PC-3 (cell line): Measurements from ENCODE around the gene MLYCD. TPM values are rescaled to one million over a fixed set of nuclear protein-coding genes. Genes with fewer than 3 reads are reported as not detected.

Experiments used
- ATAC-seq: fragments of 200-7000 bp; cut with Tn5 transposase; 2 replicates; pipeline ENCODE4 v1.9.1; 2020; ENCODE audit warnings: mild to moderate bottlenecking, moderate library complexity
- BruUV-seq: library from RNA; stranded (reverse); fragments of 400-500 nt; replicated peaks from 2 replicates; lab custom pipeline; 2021; lab: Mats Ljungman, UMichigan
- CTCF ChIA-PET: fragments of 300-600 bp; sonication (Branson Sonifier 250); formaldehyde crosslinking; loops from one replicate; lab custom pipeline; 2022; ENCODE audit warnings: antibody characterized with exemption; lab: Charles Lee
- POLR2A ChIA-PET: fragments of 300-600 bp; sonication (Branson Sonifier 250); formaldehyde crosslinking; loops from one replicate; lab custom pipeline; 2022; ENCODE audit warnings: antibody characterized with exemption; ENCODE audit not compliant: unreplicated experiment; lab: Charles Lee
- DNase-seq: peaks from one replicate; pipeline ENCODE4 v3.0.0-alpha.2; 2015
- H2AFZ ChIP-seq: fragments of 300-600 bp; sonication (generic); 2 replicates; pipeline ENCODE4 v1.6.0; 2016; ENCODE audit warnings: antibody characterized with exemption, low read length
- H3F3A ChIP-seq: fragments of 300-600 bp; sonication (generic); one replicate; pipeline ENCODE4 v1.6.0; 2017; ENCODE audit warnings: antibody characterized with exemption, low read length, control low read depth, mild to moderate bottlenecking; ENCODE audit not compliant: unreplicated experiment
- H3K27ac ChIP-seq: fragments of 300-600 bp; sonication (generic); 2 replicates; pipeline ENCODE4 v1.5.1; 2016; ENCODE audit warnings: mild to moderate bottlenecking, low read length
- H3K27me3 ChIP-seq: fragments of 300-600 bp; sonication (generic); 2 replicates; pipeline ENCODE4 v1.6.1; 2016; ENCODE audit warnings: low read length, mixed read lengths
- H3K36me3 ChIP-seq: fragments of 300-600 bp; sonication (generic); 2 replicates; pipeline ENCODE4 v1.6.1; 2016; ENCODE audit warnings: low read depth, mixed run types, low read length, mixed read lengths
- H3K4me1 ChIP-seq: fragments of 300-600 bp; sonication (generic); 2 replicates; pipeline ENCODE4 v1.5.1; 2016; ENCODE audit warnings: low read length; ENCODE audit not compliant: insufficient read depth
- H3K4me2 ChIP-seq: fragments of 300-600 bp; sonication (generic); 2 replicates; pipeline ENCODE4 v1.6.0; 2016; ENCODE audit warnings: low read length
- H3K4me3 ChIP-seq: fragments of 300-600 bp; sonication (generic); 2 replicates; pipeline ENCODE4 v1.5.1; 2016; ENCODE audit warnings: mild to moderate bottlenecking, low read length, mixed read lengths
- H3K79me2 ChIP-seq: fragments of 300-600 bp; sonication (generic); 2 replicates; pipeline ENCODE4 v1.6.1; 2017; ENCODE audit warnings: low read length, mixed read lengths
- H3K9ac ChIP-seq: fragments of 300-600 bp; sonication (generic); 2 replicates; pipeline ENCODE4 v1.6.0; 2016; ENCODE audit warnings: mild to moderate bottlenecking, low read length
- H3K9me2 ChIP-seq: fragments of 300-600 bp; sonication (generic); replicated peaks from 2 replicates; pipeline ENCODE4 v1.6.1; 2016; ENCODE audit warnings: mixed run types, low read length, mixed read lengths
- H3K9me3 ChIP-seq: fragments of 300-600 bp; sonication (generic); 2 replicates; pipeline ENCODE4 v1.6.1; 2016; ENCODE audit warnings: low read length, mixed read lengths
- H4K20me1 ChIP-seq: fragments of 300-600 bp; sonication (generic); 2 replicates; pipeline ENCODE4 v1.6.1; 2016; ENCODE audit warnings: low read length, mixed read lengths
- EZH2 ChIP-seq: fragments of 300-600 bp; sonication (generic); IDR thresholded peaks from one replicate; pipeline ENCODE4 v1.6.1; 2017; ENCODE audit warnings: antibody characterized with exemption, mild to moderate bottlenecking, low read length; ENCODE audit not compliant: unreplicated experiment
- EZH2phosphoT487 ChIP-seq: fragments of 300-600 bp; sonication (generic); IDR thresholded peaks from 2 replicates; pipeline ENCODE4 v1.6.1; 2018; ENCODE audit warnings: mild to moderate bottlenecking, antibody characterized with exemption, low read length, borderline replicate concordance
- intact Hi-C: fragments of 100-400 bp; cut with micrococcal nuclease; formaldehyde crosslinking; loops from 2 replicates; pipeline ENCODE4 v1.9.0; 2023
- total RNA-seq: library from RNA; depleted of rRNA; stranded (reverse); fragments of >200 nt; gene quantifications from 2 replicates; pipeline ENCODE4 v1.2.3, GENCODE V29; 2014
- TF ChIP-seq, protein P1 (sequence below): fragments of 300-600 bp; sonication (generic); conservative IDR thresholded peaks from 2 replicates; pipeline ENCODE4 v1.5.1; 2017; ENCODE audit warnings: antibody characterized with exemption, low read depth, mild to moderate bottlenecking, low read length

Gene MLYCD
- total RNA-seq, 1 experiment from 2014 or later, result 0.95 TPM

DNA sequence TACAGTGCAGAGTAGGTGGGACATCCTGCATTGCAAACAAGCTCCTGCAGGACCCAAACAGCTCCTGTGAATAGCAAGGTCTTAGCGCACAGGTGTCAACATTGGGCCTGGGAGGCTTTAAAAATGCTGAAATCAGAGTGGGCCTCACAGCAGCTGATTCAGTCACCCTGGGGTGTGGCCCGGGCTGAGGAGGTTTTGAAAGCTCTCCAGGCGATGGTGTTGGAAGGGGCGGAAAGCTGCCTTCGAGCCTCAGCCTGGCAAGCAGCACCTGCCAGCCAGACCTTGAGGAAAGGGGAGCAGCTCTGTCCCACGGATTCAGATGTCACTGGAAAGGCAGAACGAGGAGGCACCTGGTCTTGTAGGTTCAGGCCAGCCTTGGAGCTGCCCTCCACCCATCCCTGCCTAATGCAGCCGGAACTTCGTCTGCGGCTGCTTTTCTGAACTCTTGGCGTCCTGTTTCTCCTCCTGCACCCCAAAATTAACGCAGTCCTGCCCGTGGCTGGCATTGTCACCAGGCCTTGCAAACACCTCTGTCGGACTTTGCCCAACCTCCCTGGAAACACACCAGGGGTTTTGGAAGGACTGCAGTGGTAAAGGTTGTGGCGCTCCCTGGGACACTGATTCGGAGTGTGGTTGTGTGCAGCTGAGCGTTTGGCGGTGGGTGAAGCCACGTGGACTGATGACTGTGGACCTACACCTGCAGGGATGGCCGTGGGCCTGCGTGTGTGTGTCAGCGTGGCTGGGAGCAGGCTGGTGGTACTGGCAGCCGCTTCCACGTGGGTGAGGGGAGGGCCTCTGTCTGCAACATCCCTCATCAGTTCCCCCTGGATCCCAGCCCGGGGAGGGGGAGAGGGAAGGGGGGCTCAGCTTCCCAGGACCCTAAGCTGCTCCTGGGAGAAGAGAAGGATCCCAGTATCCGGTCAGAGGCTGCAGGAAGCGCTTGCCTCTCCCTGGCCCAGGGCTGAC lies 72.5 kb downstream of the MLYCD start:
- no peaks in the 10 kb centered on the region for H3K4me1 ChIP-seq
- H3K27ac ChIP-seq, result no peak overlapping the region
- CTCF ChIA-PET, result no interaction called here
- BruUV-seq, result no TSS peak
- H3K9me3 ChIP-seq, result no peaks in the 10 kb centered on the region
- H3F3A ChIP-seq, result no peaks in the 10 kb centered on the region
- no peaks in the 10 kb centered on the region for H3K27me3 ChIP-seq
- H3K9me2 ChIP-seq, result no peaks in the 10 kb centered on the region
- no peak overlapping the region for H3K4me2 ChIP-seq
- no peak for TF ChIP-seq EZH2phosphoT487
- TF ChIP-seq EZH2, result no peak
- TF ChIP-seq, protein P1, sequence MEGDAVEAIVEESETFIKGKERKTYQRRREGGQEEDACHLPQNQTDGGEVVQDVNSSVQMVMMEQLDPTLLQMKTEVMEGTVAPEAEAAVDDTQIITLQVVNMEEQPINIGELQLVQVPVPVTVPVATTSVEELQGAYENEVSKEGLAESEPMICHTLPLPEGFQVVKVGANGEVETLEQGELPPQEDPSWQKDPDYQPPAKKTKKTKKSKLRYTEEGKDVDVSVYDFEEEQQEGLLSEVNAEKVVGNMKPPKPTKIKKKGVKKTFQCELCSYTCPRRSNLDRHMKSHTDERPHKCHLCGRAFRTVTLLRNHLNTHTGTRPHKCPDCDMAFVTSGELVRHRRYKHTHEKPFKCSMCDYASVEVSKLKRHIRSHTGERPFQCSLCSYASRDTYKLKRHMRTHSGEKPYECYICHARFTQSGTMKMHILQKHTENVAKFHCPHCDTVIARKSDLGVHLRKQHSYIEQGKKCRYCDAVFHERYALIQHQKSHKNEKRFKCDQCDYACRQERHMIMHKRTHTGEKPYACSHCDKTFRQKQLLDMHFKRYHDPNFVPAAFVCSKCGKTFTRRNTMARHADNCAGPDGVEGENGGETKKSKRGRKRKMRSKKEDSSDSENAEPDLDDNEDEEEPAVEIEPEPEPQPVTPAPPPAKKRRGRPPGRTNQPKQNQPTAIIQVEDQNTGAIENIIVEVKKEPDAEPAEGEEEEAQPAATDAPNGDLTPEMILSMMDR, result no peak
- no peak overlapping the region for H3K9ac ChIP-seq
- H3K4me3 ChIP-seq, result no peak overlapping the region
- no peaks in the 10 kb centered on the region for H4K20me1 ChIP-seq
- H3K79me2 ChIP-seq, result no peaks in the 10 kb centered on the region
- DNase-seq, result no peak
- intact Hi-C loops, result no loop called here
- H2AFZ ChIP-seq, result no peak overlapping the region
- no peak for ATAC-seq
- POLR2A ChIA-PET, result no interaction called here
- no peaks in the 10 kb centered on the region for H3K36me3 ChIP-seq

DNA sequence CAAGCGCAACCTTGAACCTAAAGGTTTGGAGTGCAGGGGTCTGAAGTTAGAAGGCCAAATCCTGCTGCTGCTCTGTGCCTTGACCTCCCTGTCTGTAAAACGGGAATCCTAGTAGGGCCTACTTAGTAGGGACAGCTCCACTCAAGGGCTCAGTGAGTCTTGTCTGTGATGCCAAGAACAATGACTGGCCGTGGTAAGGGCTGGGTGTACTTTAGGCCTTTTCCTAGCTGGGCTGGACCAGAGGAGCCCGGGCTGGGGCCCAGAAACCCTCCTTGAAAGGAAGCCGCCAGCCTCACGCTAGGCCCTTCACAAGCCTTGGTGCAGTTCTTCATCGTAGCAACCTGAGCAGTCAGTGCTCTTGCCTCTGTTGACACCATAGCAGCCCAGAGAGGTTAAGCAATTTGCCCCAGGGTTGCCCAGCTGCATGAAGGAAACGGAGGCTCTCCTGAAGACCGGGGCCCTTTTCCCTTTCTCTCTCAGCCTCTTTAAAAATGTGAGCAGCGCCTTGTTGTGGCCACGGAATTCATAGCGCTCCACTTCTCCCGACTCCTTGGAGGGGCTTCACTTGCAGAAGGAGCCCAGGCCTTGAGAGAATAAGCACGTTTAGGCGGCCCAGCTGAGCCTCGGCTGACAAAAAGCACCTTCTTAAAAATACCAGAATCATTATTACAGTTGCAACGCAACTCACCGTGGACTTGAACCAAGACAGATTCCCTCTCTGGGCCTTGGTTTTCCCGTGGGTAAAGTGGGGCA lies 73.5 kb downstream of the MLYCD start:
- H3K9ac ChIP-seq, result no peak overlapping the region
- no peak overlapping the region for H3K27ac ChIP-seq
- intact Hi-C loops, result no loop called here
- BruUV-seq, result no TSS peak
- H3K4me3 ChIP-seq, result no peak overlapping the region
- DNase-seq (no peak), ATAC-seq (no peak)
- POLR2A ChIA-PET, result no interaction called here
- H3K9me2 ChIP-seq, result no peaks in the 10 kb centered on the region
- H3K27me3 ChIP-seq, result no peaks in the 10 kb centered on the region
- CTCF ChIA-PET, result no interaction called here
- TF ChIP-seq, protein P1, result no peak
- TF ChIP-seq EZH2phosphoT487 (no peak), EZH2 (no peak)
- no peaks in the 10 kb centered on the region for H3K4me1 ChIP-seq
- H3F3A ChIP-seq, result no peaks in the 10 kb centered on the region
- no peaks in the 10 kb centered on the region for H3K9me3 ChIP-seq
- no peaks in the 10 kb centered on the region for H3K79me2 ChIP-seq
- H3K36me3 ChIP-seq, result no peaks in the 10 kb centered on the region
- no peak overlapping the region for H2AFZ ChIP-seq
- no peak overlapping the region for H3K4me2 ChIP-seq
- H4K20me1 ChIP-seq, result no peaks in the 10 kb centered on the region
